OCI-LY1 (cell line): Measurements from ENCODE around the gene IL31.

ENCODE experiments used
- CTCF ChIP-seq: fragments of 200-600 bp; sonication (generic), shearing (Covaris generic); IDR thresholded peaks from 2 replicates; pipeline ENCODE4 v1.5.1; 2017; ENCODE audit warnings: mild to moderate bottlenecking, antibody characterized with exemption, low read length, moderate library complexity, mixed read lengths
- EZH2 ChIP-seq: fragments of 200-600 bp; sonication (generic), shearing (Covaris generic); IDR thresholded peaks from 2 replicates; pipeline ENCODE4 v1.8.0; 2017; ENCODE audit warnings: borderline replicate concordance, mixed run types, mild to moderate bottlenecking, antibody characterized with exemption, low read length, moderate library complexity, mixed read lengths

DNA sequence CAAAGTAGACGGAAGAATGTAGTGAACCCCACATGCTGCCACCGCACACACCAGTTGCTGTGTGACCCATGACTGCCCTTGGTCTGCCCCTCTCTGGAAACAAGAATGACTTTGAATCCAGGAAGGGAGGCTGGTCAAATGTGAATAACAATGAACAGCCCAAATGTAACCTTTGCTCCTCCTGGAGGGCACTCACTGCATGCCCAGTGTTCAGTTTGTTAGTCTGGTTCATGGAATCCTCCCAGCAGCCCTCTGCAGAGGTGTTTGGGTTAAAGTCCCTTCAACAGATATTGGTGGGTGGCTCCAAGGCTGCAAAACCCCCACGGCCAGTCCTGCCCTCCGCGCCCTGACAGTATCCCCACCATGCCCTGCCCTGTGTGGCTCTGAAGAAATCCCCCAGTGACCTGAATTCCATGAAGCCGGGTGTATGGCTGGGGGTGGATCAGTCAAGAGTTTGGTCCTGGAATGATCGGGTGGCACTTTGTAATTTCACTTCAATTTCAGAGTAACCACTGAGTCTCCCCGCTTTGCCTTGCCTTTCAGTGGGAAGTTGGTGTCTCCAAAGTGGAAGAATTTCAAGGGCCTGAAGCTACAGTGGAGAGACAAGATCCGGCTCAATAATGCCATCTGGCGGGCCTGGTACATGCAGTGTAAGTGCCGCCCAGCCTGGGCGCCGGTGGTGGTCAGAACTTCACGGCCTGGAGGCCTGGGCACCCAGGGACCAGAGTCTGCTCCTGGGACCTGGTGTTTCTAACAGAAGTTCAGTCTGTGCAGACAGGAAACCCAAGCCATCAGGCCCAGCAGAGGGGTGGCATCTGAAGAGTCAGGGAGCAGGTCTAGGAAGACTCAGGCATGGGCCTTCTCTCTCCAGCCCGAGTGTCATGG lies 47.1 kb downstream of the IL31 start:
- TF ChIP-seq CTCF (peak; percentile 51; the same call in 1 of the 2 replicates), EZH2 (no peak)
